MM.1S (cell line): Measurements from ENCODE around the gene CSNK1D.

Experiments
- CTCF ChIP-seq: fragments of 300-600 bp; sonication (generic); IDR thresholded peaks from 2 replicates; pipeline ENCODE4 v1.5.1; 2016; ENCODE audit warnings: antibody characterized with exemption, low read length, mixed read lengths
- EZH2 ChIP-seq: fragments of 300-600 bp; sonication (generic); optimal IDR thresholded peaks from 2 replicates; pipeline ENCODE3; 2017; ENCODE audit warnings: low read depth, mild to moderate bottlenecking, antibody characterized with exemption, low read length, mixed read lengths
- EZH2phosphoT487 ChIP-seq: fragments of 300-600 bp; sonication (generic); IDR thresholded peaks from 2 replicates; pipeline ENCODE4 v1.6.1; 2018; ENCODE audit warnings: antibody characterized with exemption, low read length

GRCh38 chr17:82300228-82300627 is 26.7 kb upstream of the CSNK1D start:
- TF ChIP-seq CTCF (no peak), EZH2phosphoT487 (no peak), EZH2 (no peak)
